GM20431 (cell line): Measurements from ENCODE around the gene BARHL2.

Experiments used
- in situ Hi-C: fragments of 300-500 bp; cut with MseI, MboI; formaldehyde crosslinking; loops from one replicate; pipeline ENCODE4 v1.15.0; 2020; ENCODE audit warnings: low sequenced_read_pairs; ENCODE audit not compliant: unreplicated experiment

BARHL2 gene

DNA sequence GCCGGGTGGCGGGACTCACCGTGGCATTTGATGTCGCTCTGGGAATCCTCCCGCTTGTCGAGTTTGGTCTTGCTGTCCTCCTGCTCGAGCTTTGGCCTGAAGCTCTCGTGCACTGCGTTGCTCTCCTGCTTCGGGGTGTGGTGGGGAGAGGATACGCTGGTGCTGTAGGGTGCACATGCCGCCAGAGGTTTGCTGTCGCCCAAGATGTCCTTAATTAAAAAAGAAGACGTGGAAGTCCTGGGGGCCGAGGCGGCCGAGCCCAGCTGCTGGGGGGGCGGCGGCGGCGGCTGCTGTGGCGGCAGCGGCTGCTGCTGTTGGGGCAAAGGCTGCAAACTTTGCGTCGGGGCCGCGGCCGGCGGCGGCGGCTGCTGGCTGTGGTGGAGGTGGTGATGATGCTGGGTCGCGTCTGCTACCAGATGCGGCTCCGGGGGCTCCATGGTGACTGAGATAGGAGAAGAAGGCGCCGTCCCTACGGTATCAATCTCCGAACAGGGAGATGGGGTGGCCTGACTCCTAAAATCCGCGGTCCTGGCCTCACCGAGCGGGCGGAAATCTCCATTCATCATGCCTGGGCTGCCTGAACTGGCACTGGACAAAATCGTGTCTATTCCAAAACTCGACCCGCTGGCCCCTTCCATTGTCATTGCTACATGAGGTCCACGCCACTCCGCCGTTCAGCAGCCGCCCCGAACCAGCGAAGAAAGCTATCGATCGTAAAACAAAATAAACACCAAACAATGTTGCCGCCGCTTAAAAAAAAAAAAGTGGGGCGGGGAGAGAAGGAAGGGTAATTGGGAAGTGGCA, at the start of gene BARHL2:
Gene BARHL2, minus strand, starts transcription at position 751 of the 804 bp plus-strand sequence. Its CDS starts 107 bp downstream, at position 644.
- in situ Hi-C loops = no loop called here

DNA sequence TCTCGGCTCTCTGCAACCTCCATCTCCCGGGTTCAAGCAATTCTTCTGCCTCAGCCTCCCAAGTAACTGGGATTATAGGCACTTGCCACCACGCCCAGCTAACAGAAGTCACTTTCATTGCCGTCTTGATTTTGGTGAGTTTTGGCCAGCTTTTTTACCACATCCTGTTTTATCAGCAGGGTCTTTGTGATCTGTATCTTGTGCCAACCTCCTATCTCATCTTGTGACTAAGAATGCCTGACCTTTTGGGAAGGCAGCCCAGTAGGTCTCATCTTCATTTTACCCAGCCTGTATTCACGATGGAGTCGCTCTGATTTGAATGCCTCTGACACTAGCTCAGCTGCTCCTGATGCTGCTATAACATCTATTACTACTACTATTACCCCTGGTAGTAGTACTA, 46.8 kb upstream of the BARHL2 start:
- in situ Hi-C loops = no loop called here

- in situ Hi-C loops = no loop called here
These were observed 46.4 kb upstream of the BARHL2 start for GRCh38 chr1:90763506-90763905.

GRCh38 chr1:90761781-90762589, 44.9 kb upstream of the BARHL2 start:
- in situ Hi-C loops = no loop called here

- in situ Hi-C loops = no loop called here
These were observed 44.1 kb upstream of the BARHL2 start for GRCh38 chr1:90761156-90761555.

- in situ Hi-C loops = no loop called here
These were observed 36.5 kb upstream of the BARHL2 start for GRCh38 chr1:90753556-90753955.

DNA sequence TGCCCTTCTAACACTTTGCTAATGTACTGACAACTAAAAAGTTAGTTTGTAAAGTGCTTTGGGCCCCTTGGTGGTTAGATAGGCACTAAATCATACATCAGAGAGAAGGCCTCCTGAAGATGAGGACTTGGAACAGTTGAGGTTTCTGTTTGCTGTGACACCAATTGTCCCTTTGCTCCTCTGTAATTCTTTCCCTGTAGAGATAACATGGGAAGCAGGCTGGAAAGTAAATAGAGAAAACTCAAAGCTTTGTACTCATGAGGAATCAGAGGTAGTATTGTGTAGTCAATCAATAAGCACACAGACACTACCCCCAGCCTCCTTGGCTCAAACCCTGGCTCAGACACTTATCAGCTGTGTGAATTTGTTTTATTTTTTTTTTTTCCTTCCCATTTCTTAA, 31.6 kb upstream of the BARHL2 start:
- in situ Hi-C loops = loop anchor here (25.0 kb wide), 1 partner anchor 414 kb away; no protein-coding TSS in a partner anchor

DNA sequence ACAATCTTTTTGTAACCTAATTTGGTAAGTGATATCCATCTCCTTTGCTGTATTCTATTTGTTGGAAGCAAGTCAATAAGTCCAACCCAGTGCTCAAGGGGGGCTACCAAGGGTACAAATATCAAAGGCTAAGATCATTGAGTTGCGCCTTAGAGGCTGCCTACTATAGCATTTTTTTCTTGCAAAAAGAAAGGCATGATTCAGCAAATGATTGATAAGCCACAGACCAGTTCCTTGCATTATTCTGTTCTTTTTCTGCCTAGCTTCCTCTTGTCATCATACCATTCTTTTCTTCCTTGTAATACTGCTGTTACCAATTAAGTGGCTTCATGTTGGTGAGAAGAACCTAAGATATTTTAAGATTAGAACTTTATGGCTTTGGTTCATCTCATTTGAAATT, 29.8 kb upstream of the BARHL2 start:
- in situ Hi-C loops = loop anchor here (25.0 kb wide), 1 partner anchor 415 kb away; no protein-coding TSS in a partner anchor

GRCh38 chr1:90745972-90746371, 28.9 kb upstream of the BARHL2 start:
- in situ Hi-C loops = loop anchor here (25.0 kb wide), 1 partner anchor 416 kb away; no protein-coding TSS in a partner anchor

DNA sequence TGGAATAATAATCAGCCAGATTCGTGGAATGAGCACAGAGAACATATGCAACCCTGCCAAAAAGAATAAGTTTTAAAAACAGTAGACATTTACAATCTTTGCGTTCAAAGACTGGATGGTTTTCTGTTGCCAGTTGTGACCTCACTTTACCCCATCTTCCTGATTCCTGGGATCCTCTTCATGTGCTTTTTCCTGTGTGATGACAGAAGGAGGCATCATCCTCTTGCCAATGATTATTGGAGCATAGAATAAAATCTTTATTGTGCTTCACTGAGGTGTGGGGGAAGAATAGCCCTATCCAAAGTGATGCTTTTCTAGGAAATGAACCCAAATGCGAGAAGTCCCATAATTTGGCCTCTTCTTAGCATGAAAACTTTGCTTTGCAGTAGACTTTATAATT, 15.0 kb upstream of the BARHL2 start:
- in situ Hi-C loops = loop anchor here (25.0 kb wide), 1 partner anchor 430 kb away; no protein-coding TSS in a partner anchor

GRCh38 chr1:90731382-90732050, 14.4 kb upstream of the BARHL2 start:
- in situ Hi-C loops = loop anchor here (25.0 kb wide), 1 partner anchor 431 kb away; no protein-coding TSS in a partner anchor

DNA sequence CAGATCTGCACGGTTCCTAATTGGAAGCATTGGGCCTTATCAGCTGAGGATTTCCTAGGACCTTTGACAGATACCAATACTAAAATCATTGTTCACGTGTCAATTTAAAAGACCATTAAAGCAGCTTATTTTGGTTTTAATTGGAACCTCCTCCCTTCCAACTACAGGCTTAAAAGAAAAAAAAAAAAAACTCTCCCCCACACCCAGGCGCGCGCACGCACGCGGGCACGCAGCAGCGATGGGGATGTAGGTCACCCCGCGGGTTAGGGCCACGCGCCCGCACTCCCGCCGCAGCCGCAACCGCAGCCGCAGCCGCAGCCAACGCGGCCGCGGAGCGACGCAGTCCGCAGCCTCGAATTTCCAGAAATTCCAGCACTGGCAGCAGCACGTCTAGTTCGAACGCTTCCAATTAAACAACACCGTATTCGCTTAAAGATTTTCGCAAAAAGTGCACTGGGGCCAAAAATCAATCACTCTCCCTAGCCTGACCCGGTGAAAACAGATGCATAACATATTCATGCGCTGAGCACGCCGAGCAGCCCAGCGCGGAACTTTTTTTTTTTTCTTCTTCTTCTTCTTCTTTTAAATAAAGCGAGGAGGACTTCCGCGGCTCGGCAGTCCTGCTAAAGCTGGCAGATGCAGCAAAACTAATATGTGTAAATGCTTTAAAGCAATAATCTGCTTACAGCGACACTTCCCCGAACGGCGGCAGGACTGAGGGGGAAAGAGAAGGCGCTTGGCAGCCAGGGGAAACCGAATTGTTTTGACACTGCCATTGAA, 13.3 kb upstream of the BARHL2 start:
- in situ Hi-C loops = loop anchor here (25.0 kb wide), 1 partner anchor 432 kb away; no protein-coding TSS in a partner anchor

DNA sequence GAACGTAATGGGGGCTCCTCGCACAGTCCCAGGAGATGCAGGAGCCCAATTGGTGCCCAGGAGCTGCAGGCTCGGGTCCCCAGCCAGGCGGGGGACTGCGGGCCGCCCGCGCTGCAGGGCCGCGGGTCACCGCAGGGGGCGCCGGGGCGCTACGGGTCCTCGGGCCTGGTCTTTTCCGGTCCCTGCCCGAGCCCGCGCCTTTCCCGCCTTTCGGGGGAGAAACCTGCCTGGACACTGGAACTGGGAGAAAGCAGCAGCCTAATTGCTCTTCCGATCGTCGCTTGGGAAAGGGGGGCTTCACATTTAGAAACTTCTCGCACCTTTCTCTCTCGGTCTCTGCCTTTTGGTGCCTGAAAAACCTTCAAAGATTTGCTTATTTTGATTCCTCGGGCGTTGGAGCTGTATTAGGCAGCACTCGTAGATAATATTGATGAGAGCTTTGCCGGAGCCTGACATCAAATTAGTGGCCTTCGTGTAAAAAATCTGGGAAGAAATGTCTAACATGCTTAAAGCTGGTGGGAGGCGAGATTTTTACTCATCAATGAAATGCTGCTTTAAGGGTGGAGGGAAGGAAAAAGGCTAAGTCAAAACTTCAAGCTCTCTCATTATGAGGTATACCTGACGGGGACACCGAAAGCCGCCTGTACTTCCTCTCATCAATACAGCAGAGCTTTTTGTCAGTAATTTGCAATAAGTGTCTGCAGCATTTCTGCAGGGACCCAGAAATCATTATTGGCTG, 12.6 kb upstream of the BARHL2 start:
- in situ Hi-C loops = loop anchor here (25.0 kb wide), 1 partner anchor 433 kb away; no protein-coding TSS in a partner anchor

GRCh38 chr1:90728502-90729287, 11.6 kb upstream of the BARHL2 start:
- in situ Hi-C loops = loop anchor here (25.0 kb wide), 1 partner anchor 434 kb away; no protein-coding TSS in a partner anchor

GRCh38 chr1:90727917-90728501, 10.9 kb upstream of the BARHL2 start:
- in situ Hi-C loops = loop anchor here (25.0 kb wide), 1 partner anchor 434 kb away; no protein-coding TSS in a partner anchor

DNA sequence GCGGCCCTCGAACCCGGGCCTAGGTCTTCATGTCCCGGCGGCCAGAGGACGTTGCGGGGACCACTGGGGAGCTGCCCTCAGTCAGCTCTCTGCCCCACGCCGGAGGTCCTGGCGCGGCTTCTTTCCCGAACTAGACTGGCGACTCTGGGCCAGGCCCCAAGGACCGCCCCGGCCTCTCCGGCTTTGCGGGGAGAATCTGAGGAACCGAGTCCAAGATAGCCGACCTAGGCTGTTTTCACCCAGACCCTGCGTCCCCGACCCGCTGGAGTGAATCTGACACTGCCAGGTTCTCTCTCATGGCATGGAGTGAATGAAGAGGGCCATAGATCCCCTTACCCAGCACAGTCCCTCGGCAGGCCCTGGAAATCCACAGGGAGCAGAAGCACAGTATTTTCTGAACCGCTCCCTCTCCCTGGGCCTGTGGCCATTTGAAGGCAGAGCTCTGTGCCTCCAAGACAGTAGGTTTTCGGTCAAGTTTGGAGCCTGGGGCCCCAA, 9.9 kb upstream of the BARHL2 start:
- in situ Hi-C loops = loop anchor here (25.0 kb wide), 1 partner anchor 435 kb away; no protein-coding TSS in a partner anchor

DNA sequence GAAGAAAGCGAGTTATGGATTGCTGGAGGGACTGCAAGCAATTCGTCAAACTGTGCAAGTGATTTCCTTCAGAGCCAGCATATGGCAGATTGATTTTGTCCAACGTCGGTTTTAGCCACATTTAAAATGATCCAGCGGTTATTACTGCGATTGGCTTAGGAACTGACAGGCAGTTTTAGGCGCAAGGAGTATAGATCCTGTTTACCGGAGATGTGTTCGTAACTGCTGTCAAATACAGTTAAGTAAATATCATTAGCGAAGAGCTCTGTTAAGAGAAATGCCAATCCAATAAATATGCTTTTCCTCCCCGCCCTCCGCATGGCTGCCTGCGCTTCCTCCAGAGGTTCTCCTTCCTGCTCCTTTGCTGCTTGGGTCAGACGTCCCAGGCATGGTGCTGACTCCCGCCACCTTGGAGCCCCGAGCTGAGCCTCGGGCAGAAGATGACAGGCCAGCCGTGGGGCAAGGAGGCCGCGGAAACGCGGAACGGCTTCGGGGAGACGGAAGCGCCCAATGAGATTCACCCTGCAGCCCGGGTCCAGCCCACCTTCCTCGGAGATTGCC, 9.4 kb upstream of the BARHL2 start:
- in situ Hi-C loops = loop anchor here (25.0 kb wide), 1 partner anchor 436 kb away; no protein-coding TSS in a partner anchor
